ENCODE measurements around the gene SPATA4.
"Not testable (repeated sequence)": the region's sequence is repeated elsewhere in the genome, so short reads cannot be mapped to it uniquely, and the experiment has no call there.

SPATA4 gene

GRCh38 chr4:176195184-176195978, at the start of gene SPATA4:
Gene SPATA4, minus strand, starts transcription at chr4:176195585. Its CDS starts 23 bp downstream, at chr4:176195562.
- DNase-seq = peak; percentile 92 to 95

GRCh38 chr4:176242764-176243347, 47.5 kb upstream of the SPATA4 start:
- DNase-seq = no peak

GRCh38 chr4:176241703-176242102, 46.3 kb upstream of the SPATA4 start:
- no peak for DNase-seq

GRCh38 chr4:176238826-176239225, 43.4 kb upstream of the SPATA4 start:
- DNase-seq = no peak

GRCh38 chr4:176238157-176238610, 42.8 kb upstream of the SPATA4 start:
- no peak for DNase-seq

- DNase-seq = no peak
These were observed 41.6 kb upstream of the SPATA4 start for GRCh38 chr4:176236946-176237345.

- no peak for DNase-seq
These were observed 35.5 kb upstream of the SPATA4 start for GRCh38 chr4:176230836-176231235.

GRCh38 chr4:176229645-176230044, 34.3 kb upstream of the SPATA4 start:
- no peak for DNase-seq

GRCh38 chr4:176226736-176227135, 31.4 kb upstream of the SPATA4 start:
- no peak for DNase-seq

- no peak for DNase-seq
These were observed 28.2 kb upstream of the SPATA4 start for GRCh38 chr4:176223561-176223960.

- no peak for DNase-seq
These were observed 26.8 kb upstream of the SPATA4 start for GRCh38 chr4:176222149-176222548.

- no peak for DNase-seq
These were observed 22.1 kb upstream of the SPATA4 start for GRCh38 chr4:176217510-176217909.

- not testable (repeated sequence) for DNase-seq
These were observed 17.0 kb upstream of the SPATA4 start for GRCh38 chr4:176212351-176212750.

- DNase-seq = no peak
These were observed 15.4 kb upstream of the SPATA4 start for GRCh38 chr4:176210579-176211296.

GRCh38 chr4:176210101-176210500, 14.7 kb upstream of the SPATA4 start:
- DNase-seq = no peak

GRCh38 chr4:176209535-176209934, 14.2 kb upstream of the SPATA4 start:
- DNase-seq = no peak

- no peak for DNase-seq
These were observed 12.5 kb upstream of the SPATA4 start for GRCh38 chr4:176207839-176208238.

GRCh38 chr4:176205299-176205698, 9.9 kb upstream of the SPATA4 start:
- no peak for DNase-seq

GRCh38 chr4:176198316-176198903, 3.0 kb upstream of the SPATA4 start:
- no peak for DNase-seq

GRCh38 chr4:176193938-176194337, 1.4 kb downstream of the SPATA4 start:
- DNase-seq = peak; percentile 30 to 44

- DNase-seq = no peak
These were observed 2.3 kb downstream of the SPATA4 start for GRCh38 chr4:176193126-176193525.

- DNase-seq = no peak
These were observed 3.4 kb downstream of the SPATA4 start for GRCh38 chr4:176191974-176192373.
